GM12874 (cell line): Measurements from ENCODE around the gene ZKSCAN1.

ENCODE experiments used
- CTCF ChIP-seq: IDR thresholded peaks from 2 replicates; pipeline ENCODE4 v1.5.1; 2011; ENCODE audit warnings: low read depth, mild to moderate bottlenecking, control low read depth, low read length, moderate library complexity; ENCODE audit not compliant: insufficient read depth

ZKSCAN1 gene

GRCh38 chr7:100071018-100071723 is 55.8 kb downstream of the ZKSCAN1 start:
- TF ChIP-seq CTCF = no peak

DNA sequence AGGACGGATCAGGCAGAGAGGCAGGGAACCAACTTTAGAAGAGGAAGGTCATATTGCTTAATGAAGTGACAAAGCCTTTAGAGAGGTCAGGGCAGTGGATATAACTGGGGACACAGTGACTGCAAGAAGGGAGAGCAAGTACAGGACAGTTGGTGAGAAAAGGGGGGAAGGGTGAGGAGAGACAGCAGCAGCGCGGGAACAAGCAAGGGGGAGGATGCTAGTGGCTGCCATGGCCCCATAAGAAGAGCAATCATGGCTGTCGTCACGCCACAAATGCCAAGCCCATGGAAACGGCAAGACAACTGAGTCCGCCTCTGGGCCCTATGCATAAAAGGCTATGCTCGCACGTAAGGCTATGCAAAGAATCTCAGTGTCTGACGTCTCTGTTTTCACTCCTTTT is 57.1 kb downstream of the ZKSCAN1 start:
- no peak for TF ChIP-seq CTCF

DNA sequence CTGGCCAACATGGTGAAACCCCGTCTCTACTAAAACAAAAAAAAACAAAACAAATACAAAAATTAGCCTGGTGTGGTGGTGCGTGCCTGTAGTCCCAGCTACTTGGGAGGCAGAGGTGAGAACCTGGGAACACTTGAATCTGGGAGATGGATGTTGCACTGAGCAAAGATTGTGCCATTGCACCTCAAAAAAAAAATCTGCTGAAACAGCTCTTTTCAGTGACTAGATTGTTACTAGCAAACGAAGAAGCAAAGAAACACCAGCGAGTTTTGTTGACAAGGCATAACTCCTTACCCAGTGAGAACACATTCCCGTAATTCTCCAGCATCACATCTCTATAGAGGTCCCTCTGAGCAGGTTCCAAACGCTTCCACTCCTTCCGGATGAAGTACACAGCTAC is 59.4 kb downstream of the ZKSCAN1 start:
- TF ChIP-seq CTCF = no peak

DNA sequence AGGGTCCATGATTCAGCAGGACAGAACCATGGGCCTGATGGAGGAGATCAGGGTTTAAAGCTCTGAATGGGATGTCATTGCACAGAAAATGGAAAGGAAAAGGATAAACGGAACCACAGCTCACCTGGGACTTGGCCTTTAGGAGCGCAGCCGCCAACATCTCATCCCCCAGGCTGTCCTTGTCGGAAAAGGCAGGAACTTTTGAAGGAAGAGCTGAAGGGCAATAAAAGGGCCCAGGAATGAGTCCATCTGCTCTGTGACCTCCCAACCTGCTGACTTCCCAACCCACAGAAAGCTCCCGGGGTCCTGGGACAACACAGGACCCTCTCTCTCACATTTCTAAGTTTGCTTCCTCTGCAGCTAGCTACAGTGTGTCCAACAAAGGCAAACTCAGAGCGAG is 60.0 kb downstream of the ZKSCAN1 start:
- no peak for TF ChIP-seq CTCF

DNA sequence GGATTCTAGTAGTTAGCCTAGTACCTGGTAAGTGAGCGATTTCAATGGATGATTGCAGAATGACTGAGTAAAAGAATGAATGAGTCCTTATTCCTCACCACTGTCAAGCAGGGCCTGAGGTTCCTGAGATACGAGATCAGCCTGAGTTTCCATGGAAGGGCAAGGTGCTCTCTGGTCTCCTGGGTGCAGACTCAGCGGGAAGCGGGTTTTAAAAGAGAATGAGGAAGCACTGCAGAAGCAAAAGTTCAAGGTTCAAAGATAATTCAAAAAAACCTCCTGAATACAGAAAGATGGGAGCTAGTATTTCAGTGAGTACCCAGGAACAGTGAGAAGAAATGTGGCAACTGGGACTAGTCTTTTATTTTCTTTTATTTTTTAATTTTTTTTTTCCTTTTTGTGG is 61.8 kb downstream of the ZKSCAN1 start:
- TF ChIP-seq CTCF = no peak

DNA sequence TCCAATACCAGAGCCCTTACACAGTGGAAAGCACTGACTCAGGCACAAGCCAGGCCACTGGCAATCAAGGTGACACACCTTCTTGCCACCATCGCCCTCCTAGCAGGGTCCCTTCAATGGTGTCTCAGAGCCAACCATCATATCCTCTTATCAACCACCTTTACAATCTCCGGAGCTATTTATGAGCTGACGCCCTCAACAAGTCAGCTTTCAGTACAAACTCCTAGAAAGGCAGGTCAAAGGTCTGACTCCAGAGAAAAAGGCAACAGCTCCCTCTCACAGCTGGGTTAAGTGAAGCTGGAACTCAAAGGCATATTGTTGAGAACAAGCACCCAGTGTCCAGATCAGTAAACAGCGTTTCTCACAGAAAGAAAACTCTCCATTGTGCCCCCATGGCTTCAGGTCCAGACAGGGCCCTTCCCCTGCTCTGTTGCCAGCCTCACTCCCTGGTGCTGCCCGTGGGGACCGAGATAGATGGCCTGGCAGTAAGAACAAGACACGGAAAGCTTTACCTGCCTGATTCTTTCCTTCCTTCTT is 63.7 kb downstream of the ZKSCAN1 start:
- no peak for TF ChIP-seq CTCF

DNA sequence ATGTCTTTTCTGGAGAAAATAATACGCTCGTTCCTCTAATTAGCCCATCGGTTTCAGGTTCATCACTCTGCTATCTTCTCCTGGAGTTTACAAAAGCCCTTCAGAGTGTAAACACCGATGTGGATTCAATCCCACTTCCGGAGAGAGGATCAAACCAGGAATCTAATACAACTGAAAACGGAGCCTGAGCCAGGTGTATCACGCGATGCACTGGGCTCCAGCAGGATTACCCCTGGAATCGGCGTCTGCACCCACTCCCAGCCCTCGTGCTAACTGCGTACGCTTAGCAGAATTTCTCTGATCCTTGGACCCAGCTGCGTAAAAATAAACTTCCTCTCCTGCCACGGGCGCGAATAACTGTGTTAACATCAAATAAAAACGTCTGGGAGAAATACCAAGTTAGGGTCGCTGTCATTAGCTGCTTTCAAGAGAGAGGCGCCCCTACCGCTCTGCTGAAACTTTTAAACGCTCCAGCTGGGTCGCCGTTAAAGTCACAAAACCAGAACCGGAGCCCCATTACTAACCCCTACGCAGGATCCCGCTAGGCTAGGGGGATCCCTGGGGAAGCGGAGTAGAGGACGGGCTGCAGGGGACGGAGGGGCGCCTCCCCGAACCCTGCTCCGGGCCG is 65.6 kb downstream of the ZKSCAN1 start:
- no peak for TF ChIP-seq CTCF
